DMS 273 (cell line): Measurements from ENCODE around the gene NSD2.
"Not testable (repeated sequence)": the region's sequence is repeated elsewhere in the genome, so short reads cannot be mapped to it uniquely, and the experiment has no call there.

Experiments
- DNase-seq: peaks from one replicate; lab custom pipeline; 2025; ENCODE audit not compliant: unreplicated experiment; lab: John Stamatoyannopoulos, UW

Gene NSD2

GRCh38 chr4:1996866-1997611 lies 125.8 kb downstream of the NSD2 start:
- no peak for DNase-seq

GRCh38 chr4:1997712-1998111 lies 126.5 kb downstream of the NSD2 start:
- no peak for DNase-seq

GRCh38 chr4:1998296-1998695 lies 127.1 kb downstream of the NSD2 start:
- no peak for DNase-seq

GRCh38 chr4:1999308-1999707 lies 128.1 kb downstream of the NSD2 start:
- DNase-seq: not testable (repeated sequence)

GRCh38 chr4:2003361-2003760 lies 132.2 kb downstream of the NSD2 start:
- not testable (repeated sequence) for DNase-seq

- no peak for DNase-seq
Measured at GRCh38 chr4:2006367-2006766, 135.2 kb downstream of the NSD2 start.

GRCh38 chr4:2006956-2007653 lies 135.9 kb downstream of the NSD2 start:
- DNase-seq: no peak

GRCh38 chr4:2007804-2008670 lies 136.8 kb downstream of the NSD2 start:
- DNase-seq: peak; percentile 39

GRCh38 chr4:2008671-2008920 lies 137.4 kb downstream of the NSD2 start:
- DNase-seq: no peak

- peak; percentile 96 for DNase-seq
Measured at GRCh38 chr4:2008921-2009650, 137.9 kb downstream of the NSD2 start, which contains the start of gene NELFA. TSS of gene NELFA (minus strand) at chr4:2008974. CDS start at chr4:2008959, 15 bp downstream.

GRCh38 chr4:2009651-2010233 lies 138.5 kb downstream of the NSD2 start:
- peak; percentile 84 for DNase-seq

- no peak for DNase-seq
Measured at GRCh38 chr4:2011583-2011982, 140.4 kb downstream of the NSD2 start.

- DNase-seq: no peak
Measured at GRCh38 chr4:2015008-2015407, 143.8 kb downstream of the NSD2 start.

GRCh38 chr4:2021358-2022018 lies 150.3 kb downstream of the NSD2 start:
- DNase-seq: not testable (repeated sequence)

GRCh38 chr4:2024683-2025082 lies 153.5 kb downstream of the NSD2 start:
- DNase-seq: no peak

- no peak for DNase-seq
Measured at GRCh38 chr4:2025817-2026216, 154.6 kb downstream of the NSD2 start.

- not testable (repeated sequence) for DNase-seq
Measured at GRCh38 chr4:2027120-2027519, 155.9 kb downstream of the NSD2 start.

GRCh38 chr4:2031161-2031560 lies 160.0 kb downstream of the NSD2 start:
- not testable (repeated sequence) for DNase-seq
